ENCODE data around the gene DEPP1.

Gene DEPP1

DNA sequence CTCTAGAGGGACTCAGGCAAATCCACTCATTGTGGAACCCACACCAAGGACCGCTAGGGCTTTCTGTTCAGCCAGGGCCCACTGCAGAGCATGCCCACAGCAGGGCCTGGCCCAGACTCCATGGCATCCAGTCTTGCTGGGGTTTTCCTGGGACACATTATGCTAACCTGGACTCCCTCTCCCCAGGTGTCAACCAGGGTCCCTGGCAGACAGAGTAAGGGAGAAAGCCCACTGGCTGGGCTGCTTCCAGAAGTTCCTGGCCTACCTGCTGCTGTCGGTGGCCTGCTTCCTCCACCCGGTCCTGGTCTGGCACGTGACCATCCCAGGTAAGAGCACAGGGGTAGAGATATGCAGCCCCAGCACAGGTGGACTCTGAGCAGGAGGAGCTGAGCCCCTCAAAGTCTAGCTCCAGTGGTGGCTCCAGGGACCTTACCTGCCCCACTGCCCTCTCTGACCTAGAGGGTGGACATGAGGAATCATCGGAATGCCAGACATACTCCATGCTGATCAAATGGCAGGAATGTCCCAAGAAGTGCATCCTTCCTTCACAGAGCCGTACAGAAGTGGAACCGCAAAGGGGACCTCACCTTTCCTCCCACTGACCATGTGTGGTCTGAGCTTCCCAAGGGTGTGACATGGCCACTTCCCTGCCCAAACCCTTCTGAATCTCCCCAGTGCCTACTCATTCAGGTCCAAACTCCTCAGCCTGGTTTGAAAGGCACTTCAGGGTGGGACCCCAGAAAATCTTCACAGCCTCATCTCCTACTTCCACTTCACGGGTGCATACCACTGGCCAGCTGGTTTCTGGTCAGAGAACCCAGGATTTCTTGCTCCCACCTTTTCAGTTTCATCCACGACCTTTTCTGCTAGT, 44.9 kb downstream of the DEPP1 start:
- DNase-seq (ENCODE audit: low read depth in 2 of 2), result no peak

GRCh38 chr10:44932517-44933450, 45.8 kb downstream of the DEPP1 start:
- peak; percentile 24 to 31 for DNase-seq (ENCODE audit: low read depth in 2 of 2)

- no peak for DNase-seq (ENCODE audit: low read depth in 2 of 2)
These were observed 46.7 kb downstream of the DEPP1 start for GRCh38 chr10:44931621-44932516.

DNA sequence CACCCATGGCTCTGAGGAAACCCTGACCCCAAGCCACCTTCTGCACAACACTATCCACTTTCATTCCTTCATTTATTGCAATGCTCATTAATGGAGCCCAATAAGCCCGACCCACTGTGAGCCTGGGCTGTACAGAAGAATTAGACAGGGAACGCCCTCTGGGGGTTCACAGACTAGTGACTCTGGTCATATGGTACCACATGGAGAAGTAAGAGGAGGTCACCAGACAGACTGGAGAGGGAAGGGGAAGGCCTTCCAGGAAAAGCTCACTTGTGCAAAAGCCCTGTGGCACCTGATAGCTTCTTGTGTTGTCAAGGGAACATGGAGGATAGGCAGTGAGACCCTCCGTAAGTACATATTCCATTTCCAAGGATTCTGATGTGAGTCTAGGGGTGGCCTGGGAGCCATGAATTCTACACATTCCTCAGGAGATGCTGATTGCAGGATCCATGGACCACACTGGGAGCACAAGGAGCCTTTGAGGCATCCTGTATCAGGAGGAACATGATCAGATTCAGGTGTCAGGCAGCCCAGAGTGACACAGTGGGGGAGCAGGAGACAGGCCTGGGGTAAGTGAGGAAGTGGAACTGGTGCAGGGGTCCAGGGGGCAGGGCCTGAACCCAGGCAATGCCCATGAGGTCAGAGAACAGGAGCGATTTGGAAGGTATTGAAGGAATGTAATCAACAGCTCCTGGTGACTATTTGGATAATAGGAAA, 47.5 kb downstream of the DEPP1 start:
- DNase-seq (ENCODE audit: low read depth in 2 of 2), result no peak

DNA sequence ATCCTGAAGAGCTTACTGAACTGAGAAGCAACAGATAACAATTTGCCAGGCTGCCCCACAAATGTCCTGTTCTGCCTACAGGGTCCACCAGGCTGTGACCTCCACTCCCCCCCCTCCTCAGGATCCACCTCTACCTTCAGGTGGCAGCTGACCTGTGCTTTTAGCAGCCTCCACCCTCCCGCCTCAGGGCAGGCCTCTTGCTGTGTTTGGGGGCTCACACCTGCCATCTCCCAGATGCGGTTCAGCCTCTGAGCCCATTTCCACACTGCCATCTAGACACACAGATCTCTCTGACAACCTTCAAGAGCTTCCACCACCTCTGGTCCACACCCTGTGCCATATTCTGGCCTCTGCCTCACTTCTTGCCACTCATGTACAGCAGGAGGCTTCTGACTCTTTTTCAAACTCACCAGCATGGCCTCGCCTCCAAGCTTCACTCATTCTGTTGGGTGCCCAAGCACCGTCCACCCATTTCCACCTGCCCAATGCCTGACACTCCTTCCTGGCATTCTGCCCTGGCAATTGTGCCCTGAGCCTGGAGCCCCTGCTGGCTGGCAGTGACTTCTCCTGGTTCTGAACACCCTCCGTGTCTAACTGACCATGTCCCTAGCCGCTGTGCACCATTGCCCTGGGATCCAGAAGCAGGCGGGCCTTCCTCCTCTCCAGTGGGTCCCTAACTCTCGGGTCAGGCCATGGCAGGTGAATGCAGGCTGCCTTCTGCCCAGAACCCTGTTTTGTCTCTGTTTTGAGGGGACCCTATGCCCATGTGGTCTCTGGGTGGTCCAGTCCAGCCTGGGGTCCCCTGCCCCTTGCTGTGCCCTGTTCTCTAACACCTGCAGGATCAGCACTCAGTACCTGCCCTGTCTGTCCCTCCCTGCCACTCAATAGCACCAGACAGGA, 49.0 kb downstream of the DEPP1 start:
- DNase-seq (ENCODE audit: low read depth in 2 of 2), result no peak

DNA sequence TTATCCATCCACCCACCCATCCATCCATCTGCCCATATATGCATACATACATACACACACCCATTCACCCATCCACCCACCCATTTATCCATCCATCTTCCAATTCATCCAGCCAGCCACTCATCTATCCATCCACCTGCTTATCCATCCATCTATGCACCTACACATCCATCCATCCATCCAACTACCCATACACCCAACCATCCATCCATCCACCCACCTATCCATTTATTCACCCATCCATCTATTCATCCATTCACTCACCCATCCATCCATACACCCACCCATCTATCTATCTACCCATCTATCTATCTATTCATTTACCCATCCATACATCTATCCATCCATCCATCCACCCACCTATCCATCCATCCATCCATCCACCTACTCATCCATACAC, 50.1 kb downstream of the DEPP1 start:
- no peak for DNase-seq (ENCODE audit: low read depth in 2 of 2)

- DNase-seq (ENCODE audit: low read depth in 2 of 2), result no peak
These were observed 51.3 kb downstream of the DEPP1 start for GRCh38 chr10:44927352-44927751.

DNA sequence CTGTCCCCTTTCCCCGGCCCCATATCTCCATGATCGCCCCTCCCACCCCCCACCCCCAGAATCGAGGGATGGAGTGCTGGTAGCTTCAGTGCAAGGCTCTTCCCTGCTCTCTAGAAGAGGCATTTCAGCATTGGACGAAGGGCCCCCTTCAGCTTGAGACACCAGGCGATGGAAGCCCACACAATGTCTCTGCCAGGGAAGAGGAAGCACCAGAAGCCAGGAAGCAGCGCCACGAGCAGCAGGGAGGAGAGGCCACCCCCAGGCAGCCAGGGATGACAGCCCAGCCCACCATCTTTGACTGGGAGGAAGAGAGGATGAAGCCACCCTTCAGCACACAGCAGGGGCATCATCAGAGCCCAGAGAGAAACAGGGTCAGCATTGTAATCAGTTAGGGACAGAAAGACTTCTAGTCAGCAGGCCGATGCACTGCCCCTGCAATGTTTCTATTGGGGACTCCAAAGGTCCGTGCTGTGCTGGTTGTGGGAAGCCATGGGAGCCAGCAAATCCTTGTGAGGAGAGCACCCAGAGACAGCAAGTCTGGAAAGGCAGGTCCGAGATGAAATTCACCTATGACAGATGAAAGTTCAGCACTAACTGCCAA, 51.8 kb downstream of the DEPP1 start:
- no peak for DNase-seq (ENCODE audit: low read depth in 2 of 2)
